Breast epithelium (tissue), 3 donors: ENCODE data around the gene USP32.

Experiments
- POLR2A ChIP-seq: fragments of 450-650 bp; IDR thresholded peaks from one replicate; pipeline ENCODE4 v1.6.1; 2016; ENCODE audit warnings: antibody characterized with exemption, mild to moderate bottlenecking, moderate library complexity
- TF ChIP-seq, protein P1 (sequence below), 3 donors: fragments of 450-650 bp; IDR thresholded peaks; one replicate each; pipeline ENCODE4 v1.5.1; 2016 to 2017; ENCODE audit warnings: antibody characterized with exemption in 3 of 3, mild to moderate bottlenecking in 3 of 3, moderate library complexity in 3 of 3

- TF ChIP-seq, protein P1, sequence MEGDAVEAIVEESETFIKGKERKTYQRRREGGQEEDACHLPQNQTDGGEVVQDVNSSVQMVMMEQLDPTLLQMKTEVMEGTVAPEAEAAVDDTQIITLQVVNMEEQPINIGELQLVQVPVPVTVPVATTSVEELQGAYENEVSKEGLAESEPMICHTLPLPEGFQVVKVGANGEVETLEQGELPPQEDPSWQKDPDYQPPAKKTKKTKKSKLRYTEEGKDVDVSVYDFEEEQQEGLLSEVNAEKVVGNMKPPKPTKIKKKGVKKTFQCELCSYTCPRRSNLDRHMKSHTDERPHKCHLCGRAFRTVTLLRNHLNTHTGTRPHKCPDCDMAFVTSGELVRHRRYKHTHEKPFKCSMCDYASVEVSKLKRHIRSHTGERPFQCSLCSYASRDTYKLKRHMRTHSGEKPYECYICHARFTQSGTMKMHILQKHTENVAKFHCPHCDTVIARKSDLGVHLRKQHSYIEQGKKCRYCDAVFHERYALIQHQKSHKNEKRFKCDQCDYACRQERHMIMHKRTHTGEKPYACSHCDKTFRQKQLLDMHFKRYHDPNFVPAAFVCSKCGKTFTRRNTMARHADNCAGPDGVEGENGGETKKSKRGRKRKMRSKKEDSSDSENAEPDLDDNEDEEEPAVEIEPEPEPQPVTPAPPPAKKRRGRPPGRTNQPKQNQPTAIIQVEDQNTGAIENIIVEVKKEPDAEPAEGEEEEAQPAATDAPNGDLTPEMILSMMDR (IDR thresholded peaks at IDR 0.05) = no peak
- no peak for TF ChIP-seq POLR2A
These were observed 64.0 kb downstream of the USP32 start for GRCh38 chr17:60327901-60328273.
